NCI-H510A treated with DMSO at 0.1 percent for 48 hours (cell line): Measurements from ENCODE around the gene ELAC2.
"Not testable (repeated sequence)": the region's sequence is repeated elsewhere in the genome, so short reads cannot be mapped to it uniquely, and the experiment has no call there.

Experiments used
- DNase-seq: peaks from one replicate; lab custom pipeline; 2025; lab: John Stamatoyannopoulos, UW

Gene ELAC2

GRCh38 chr17:12990041-12990808, 27.6 kb downstream of the ELAC2 start:
- DNase-seq, result no peak

- no peak for DNase-seq
Observed at GRCh38 chr17:12987120-12987519, 30.7 kb downstream of the ELAC2 start.

GRCh38 chr17:12985431-12986293, 32.2 kb downstream of the ELAC2 start:
- DNase-seq, result no peak

- no peak for DNase-seq
Observed at GRCh38 chr17:12983991-12984884, 33.6 kb downstream of the ELAC2 start.

- DNase-seq, result no peak
Observed at GRCh38 chr17:12982224-12982623, 35.6 kb downstream of the ELAC2 start.

GRCh38 chr17:12979826-12980500, 37.9 kb downstream of the ELAC2 start:
- DNase-seq, result no peak

- no peak for DNase-seq
Observed at GRCh38 chr17:12979246-12979645, 38.6 kb downstream of the ELAC2 start.

- not testable (repeated sequence) for DNase-seq
Observed at GRCh38 chr17:12978787-12979186, 39.0 kb downstream of the ELAC2 start.

- DNase-seq, result no peak
Observed at GRCh38 chr17:12977008-12977751, 40.6 kb downstream of the ELAC2 start.

- DNase-seq, result no peak
Observed at GRCh38 chr17:12974005-12974531, 43.8 kb downstream of the ELAC2 start.

GRCh38 chr17:12973496-12974004, 44.3 kb downstream of the ELAC2 start:
- DNase-seq, result no peak

GRCh38 chr17:12967962-12968361, 49.9 kb downstream of the ELAC2 start:
- no peak for DNase-seq

- no peak for DNase-seq
Observed at GRCh38 chr17:12966413-12966812, 51.4 kb downstream of the ELAC2 start.

- no peak for DNase-seq
Observed at GRCh38 chr17:12965988-12966387, 51.8 kb downstream of the ELAC2 start.

- DNase-seq, result no peak
Observed at GRCh38 chr17:12964840-12965239, 53.0 kb downstream of the ELAC2 start.

- no peak for DNase-seq
Observed at GRCh38 chr17:12964162-12964561, 53.7 kb downstream of the ELAC2 start.

GRCh38 chr17:12963505-12963904, 54.3 kb downstream of the ELAC2 start:
- no peak for DNase-seq

- DNase-seq, result no peak
Observed at GRCh38 chr17:12961655-12962054, 56.2 kb downstream of the ELAC2 start.

- DNase-seq, result no peak
Observed at GRCh38 chr17:12959441-12959840, 58.4 kb downstream of the ELAC2 start.

- DNase-seq, result no peak
Observed at GRCh38 chr17:12958786-12959185, 59.0 kb downstream of the ELAC2 start.
